Type B pancreatic cell (in vitro differentiated cells): ENCODE measurements around the gene KRT1. TPM values are rescaled to one million over a fixed set of nuclear protein-coding genes. Genes with fewer than 3 reads are reported as not detected.

Source experiments
- DNase-seq: peaks from one replicate; pipeline ENCODE4 v3.0.0; 2021; ENCODE audit warnings: mixed read lengths; ENCODE audit not compliant: unreplicated experiment; ENCODE audit errors: extremely low spot score
- H3K27ac Mint-ChIP-seq: 2 replicates; pipeline ENCODE4 v1.8.0; 2021; ENCODE audit warnings: mild to moderate bottlenecking, mixed read lengths
- H3K27me3 Mint-ChIP-seq: 2 replicates; pipeline ENCODE4 v1.8.0; 2021; ENCODE audit warnings: mixed read lengths
- H3K36me3 Mint-ChIP-seq: 2 replicates; pipeline ENCODE4 v1.8.0; 2021; ENCODE audit warnings: mixed read lengths
- H3K4me1 Mint-ChIP-seq: one replicate; pipeline ENCODE4 v1.8.0; 2021; ENCODE audit warnings: mixed read lengths; ENCODE audit not compliant: unreplicated experiment
- H3K4me3 Mint-ChIP-seq: 2 replicates; pipeline ENCODE4 v1.8.0; 2021; ENCODE audit warnings: mild to moderate bottlenecking, mixed read lengths
- H3K9me3 Mint-ChIP-seq: 2 replicates; pipeline ENCODE4 v1.8.0; 2021; ENCODE audit warnings: mixed read lengths
- total RNA-seq: library from RNA; stranded (reverse); gene quantifications from 2 replicates; pipeline ENCODE4 v1.2.1, GENCODE V29; 2021; ENCODE audit warnings: low replicate concordance
- TF ChIP-seq, protein P1 (sequence below): fragments of 200-600 bp; sonication (generic); conservative IDR thresholded peaks from 2 replicates; pipeline ENCODE4 v1.5.0; 2021; ENCODE audit warnings: antibody characterized with exemption, mild to moderate bottlenecking

KRT1 gene
- total RNA-seq, 1 donor from 2014 or later: 269 TPM

DNA sequence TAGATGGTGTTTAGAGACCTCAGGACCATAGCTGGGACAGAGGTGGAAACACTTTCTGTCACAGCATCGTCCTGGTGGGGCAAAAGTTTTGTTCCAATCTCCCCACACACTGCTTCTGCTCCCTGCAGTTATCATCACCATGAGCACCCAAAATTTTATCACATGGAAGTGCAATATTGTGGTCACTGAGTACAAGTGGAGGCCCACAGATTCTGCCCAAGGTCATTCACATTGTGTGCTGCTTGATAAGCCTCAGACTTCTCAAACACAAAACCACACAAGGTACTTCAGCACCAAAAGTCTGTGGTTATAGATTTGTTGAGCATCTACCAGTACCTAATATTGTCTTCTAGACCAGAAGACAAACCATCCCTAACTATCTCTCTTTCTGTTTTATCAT, 23.7 kb upstream of the KRT1 start:
- Mint-ChIP-seq H3K9me3 (no peaks in the 10 kb centered on the region), H3K36me3 (no peaks in the 10 kb centered on the region), H3K27ac (no peak overlapping the region), H3K4me1 (peaks cover 4% of the 10 kb centered on the region), H3K4me3 (no peak overlapping the region), H3K27me3 (peaks cover 31% of the 10 kb centered on the region)
- TF ChIP-seq, protein P1, sequence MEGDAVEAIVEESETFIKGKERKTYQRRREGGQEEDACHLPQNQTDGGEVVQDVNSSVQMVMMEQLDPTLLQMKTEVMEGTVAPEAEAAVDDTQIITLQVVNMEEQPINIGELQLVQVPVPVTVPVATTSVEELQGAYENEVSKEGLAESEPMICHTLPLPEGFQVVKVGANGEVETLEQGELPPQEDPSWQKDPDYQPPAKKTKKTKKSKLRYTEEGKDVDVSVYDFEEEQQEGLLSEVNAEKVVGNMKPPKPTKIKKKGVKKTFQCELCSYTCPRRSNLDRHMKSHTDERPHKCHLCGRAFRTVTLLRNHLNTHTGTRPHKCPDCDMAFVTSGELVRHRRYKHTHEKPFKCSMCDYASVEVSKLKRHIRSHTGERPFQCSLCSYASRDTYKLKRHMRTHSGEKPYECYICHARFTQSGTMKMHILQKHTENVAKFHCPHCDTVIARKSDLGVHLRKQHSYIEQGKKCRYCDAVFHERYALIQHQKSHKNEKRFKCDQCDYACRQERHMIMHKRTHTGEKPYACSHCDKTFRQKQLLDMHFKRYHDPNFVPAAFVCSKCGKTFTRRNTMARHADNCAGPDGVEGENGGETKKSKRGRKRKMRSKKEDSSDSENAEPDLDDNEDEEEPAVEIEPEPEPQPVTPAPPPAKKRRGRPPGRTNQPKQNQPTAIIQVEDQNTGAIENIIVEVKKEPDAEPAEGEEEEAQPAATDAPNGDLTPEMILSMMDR: no peak
- no peak for DNase-seq

DNA sequence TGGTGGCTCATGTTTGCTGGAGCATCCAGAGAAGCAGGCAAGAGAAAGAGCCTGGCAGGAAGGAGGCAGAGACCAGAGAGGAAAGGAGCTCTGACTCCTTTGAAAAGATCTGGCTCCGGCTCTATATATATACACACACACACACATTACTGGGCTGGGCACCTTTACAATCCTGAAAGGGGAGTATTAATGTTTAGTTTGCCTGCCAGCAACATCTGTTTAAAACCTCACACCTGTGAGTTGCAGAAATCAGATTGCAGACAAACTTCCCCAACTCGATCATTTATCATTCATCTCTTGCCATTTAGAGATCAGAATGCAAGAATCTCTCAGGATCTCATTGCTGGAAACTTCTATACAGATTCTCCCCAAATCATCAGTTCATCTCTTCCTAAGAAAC, 23.2 kb upstream of the KRT1 start, which contains the start of gene KRT77:
TSS of gene KRT77 (minus strand) at position 101 of the 400 bp plus-strand sequence. CDS start at position 11, 90 bp downstream.
- no peak for DNase-seq
- TF ChIP-seq, protein P1: no peak
- H3K27me3 Mint-ChIP-seq: peaks cover 32% of the 10 kb centered on the region
- H3K36me3 Mint-ChIP-seq: no peaks in the 10 kb centered on the region
- no peak within 1 kb of the TSS for H3K27ac Mint-ChIP-seq
- no peaks in the 10 kb centered on the region for H3K9me3 Mint-ChIP-seq
- H3K4me1 Mint-ChIP-seq: peaks cover 4% of the 10 kb centered on the region
- H3K4me3 Mint-ChIP-seq: no peak within 1 kb of the TSS

DNA sequence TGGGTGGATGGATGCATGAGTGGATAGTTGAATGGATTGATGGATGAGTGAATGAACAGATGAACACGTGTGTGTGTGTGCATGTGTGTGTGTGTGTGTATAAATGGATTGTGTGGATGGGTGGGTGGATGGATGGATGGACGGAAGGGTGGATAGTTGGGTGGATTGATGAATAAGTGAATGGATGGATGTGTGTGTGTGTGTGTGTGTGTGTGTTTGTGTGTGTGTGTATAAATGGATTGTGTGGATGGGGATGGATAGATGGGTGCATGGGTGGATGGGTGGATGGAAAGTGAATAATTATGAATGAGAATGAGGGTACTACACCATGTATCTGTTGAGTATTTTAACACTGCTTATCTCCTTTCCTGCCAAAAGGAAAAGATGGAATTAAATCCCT, 22.1 kb upstream of the KRT1 start:
- DNase-seq: no peak
- TF ChIP-seq, protein P1: no peak
- H3K4me1 Mint-ChIP-seq: peaks cover under 1% of the 10 kb centered on the region
- H3K27me3 Mint-ChIP-seq: peaks cover 37% of the 10 kb centered on the region
- H3K27ac Mint-ChIP-seq: no peak overlapping the region
- no peaks in the 10 kb centered on the region for H3K9me3 Mint-ChIP-seq
- no peak overlapping the region for H3K4me3 Mint-ChIP-seq
- H3K36me3 Mint-ChIP-seq: no peaks in the 10 kb centered on the region

DNA sequence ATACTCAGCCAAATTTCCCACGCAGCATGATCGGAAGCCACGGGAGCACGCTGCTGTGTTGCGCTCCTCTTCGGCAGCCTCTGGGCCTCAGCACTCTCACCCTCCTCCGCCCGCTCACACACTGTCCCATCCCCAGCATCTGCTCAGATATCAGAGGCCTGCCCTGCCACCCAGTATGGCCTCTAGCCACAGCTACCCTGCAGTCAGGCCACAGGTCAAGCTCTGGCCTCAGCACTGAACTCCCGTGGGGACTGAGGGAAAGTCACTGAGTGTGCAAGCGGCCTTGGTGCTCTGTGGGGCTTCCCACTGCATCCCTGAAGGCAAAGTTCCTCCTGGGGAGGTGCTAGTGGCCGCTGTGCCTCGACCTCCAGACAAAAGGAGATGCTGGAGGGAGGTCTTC, 21.1 kb upstream of the KRT1 start:
- H3K27ac Mint-ChIP-seq: no peak overlapping the region
- H3K9me3 Mint-ChIP-seq: no peaks in the 10 kb centered on the region
- no peaks in the 10 kb centered on the region for H3K4me1 Mint-ChIP-seq
- peaks cover 36% of the 10 kb centered on the region for H3K27me3 Mint-ChIP-seq
- DNase-seq: no peak
- TF ChIP-seq, protein P1: no peak
- no peak overlapping the region for H3K4me3 Mint-ChIP-seq
- H3K36me3 Mint-ChIP-seq: no peaks in the 10 kb centered on the region

DNA sequence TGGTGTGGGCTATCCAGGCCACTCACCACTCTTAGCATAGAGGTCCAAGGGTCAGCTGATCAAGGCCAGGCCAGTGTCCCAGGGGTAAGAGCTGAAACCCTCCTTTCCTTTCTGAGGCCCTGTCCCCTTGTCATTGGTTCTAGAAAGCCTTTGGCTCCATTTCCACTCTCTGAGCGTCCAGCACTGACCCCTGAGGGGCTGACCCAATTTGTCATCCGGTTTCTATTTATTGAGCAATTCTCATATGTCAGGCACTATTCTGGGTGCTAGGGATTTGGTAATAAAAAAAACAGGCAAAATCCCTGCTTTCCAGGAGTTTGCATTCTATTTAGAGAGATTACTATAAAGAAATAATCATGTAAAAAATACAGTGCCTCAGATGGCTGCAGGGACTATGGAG, 19.8 kb upstream of the KRT1 start:
- TF ChIP-seq, protein P1: no peak
- H3K9me3 Mint-ChIP-seq: no peaks in the 10 kb centered on the region
- H3K36me3 Mint-ChIP-seq: no peaks in the 10 kb centered on the region
- no peak for DNase-seq
- H3K27me3 Mint-ChIP-seq: peaks cover 36% of the 10 kb centered on the region
- H3K27ac Mint-ChIP-seq: no peak overlapping the region
- H3K4me1 Mint-ChIP-seq: no peaks in the 10 kb centered on the region
- H3K4me3 Mint-ChIP-seq: no peak overlapping the region

DNA sequence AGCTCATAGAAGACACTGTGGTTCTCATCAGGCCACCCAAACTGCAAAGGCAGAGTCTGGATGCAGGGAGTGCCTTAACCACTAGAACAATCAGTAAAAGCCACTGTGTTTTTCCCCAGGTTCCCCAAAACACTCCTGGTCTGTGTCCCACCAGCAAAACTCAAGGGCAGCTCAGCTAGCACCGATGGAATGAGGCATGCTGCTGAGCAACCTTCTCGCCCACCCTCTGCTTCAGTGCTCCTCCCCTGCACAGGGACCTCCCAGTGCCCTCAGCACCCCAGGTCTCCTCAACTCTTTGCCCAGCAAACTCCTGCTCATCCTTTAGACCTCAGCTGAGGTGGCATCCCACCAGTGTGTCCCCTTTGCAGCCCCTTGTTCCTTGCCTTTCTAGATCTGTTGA, 19.2 kb upstream of the KRT1 start:
- Mint-ChIP-seq H3K4me3 (no peak overlapping the region), H3K4me1 (no peaks in the 10 kb centered on the region), H3K27ac (no peak overlapping the region), H3K9me3 (no peaks in the 10 kb centered on the region), H3K27me3 (peaks cover 36% of the 10 kb centered on the region), H3K36me3 (no peaks in the 10 kb centered on the region)
- TF ChIP-seq, protein P1: no peak
- no peak for DNase-seq
